GM20000 (cell line): Measurements from ENCODE around the gene HPCAL1.
"Not testable (repeated sequence)": the region's sequence is repeated elsewhere in the genome, so short reads cannot be mapped to it uniquely, and the experiment has no call there.

Experiments
- DNase-seq: peaks from one replicate; pipeline ENCODE4 v3.0.0; 2012; ENCODE audit warnings: low spot score
- CTCF ChIP-seq: IDR thresholded peaks from 2 replicates; pipeline ENCODE4 v1.5.1; 2012; ENCODE audit warnings: mild to moderate bottlenecking, control low read depth; ENCODE audit errors: extremely low read depth, missing control alignments

HPCAL1 gene

GRCh38 chr2:10294077-10294476, 8.6 kb upstream of the HPCAL1 start:
- TF ChIP-seq CTCF = no peak
- DNase-seq = no peak

- DNase-seq = not testable (repeated sequence)
Measured at GRCh38 chr2:10295649-10296048, 7.1 kb upstream of the HPCAL1 start.

GRCh38 chr2:10296142-10296541, 6.6 kb upstream of the HPCAL1 start:
- no peak for TF ChIP-seq CTCF
- DNase-seq = no peak

GRCh38 chr2:10297191-10297830, 5.4 kb upstream of the HPCAL1 start:
- no peak for DNase-seq
- TF ChIP-seq CTCF = no peak

GRCh38 chr2:10297959-10298531, 4.7 kb upstream of the HPCAL1 start:
- no peak for TF ChIP-seq CTCF
- no peak for DNase-seq

GRCh38 chr2:10298777-10299176, 3.9 kb upstream of the HPCAL1 start:
- not testable (repeated sequence) for DNase-seq

- no peak for TF ChIP-seq CTCF
- no peak for DNase-seq
Measured at GRCh38 chr2:10300328-10300920, 2.3 kb upstream of the HPCAL1 start.

GRCh38 chr2:10300997-10301940, 1.4 kb upstream of the HPCAL1 start:
- TF ChIP-seq CTCF = no peak

More at GRCh38 chr2:10300997-10301940, 1.4 kb upstream of the HPCAL1 start:
- no peak for DNase-seq
